Measurements from ENCODE around the gene DENND4C.

GRCh38 chr9:19181561-19181960 lies 48.9 kb upstream of the DENND4C start:
- TF ChIP-seq CTCF (IDR thresholded peaks at IDR 0.05; ENCODE audit: low read depth, low read length), result no peak
- no peak for TF ChIP-seq EZH2phosphoT487 (IDR thresholded peaks at IDR 0.05; ENCODE audit: low read depth)
